Spleen (tissue), 11 donors: ENCODE measurements around the gene SPTAN1. TPM values are rescaled to one million over a fixed set of nuclear protein-coding genes. Genes with fewer than 3 reads are reported as not detected.

Experiments
- DNase-seq: peaks from one replicate; pipeline ENCODE4 v3.0.0-alpha.2; 2020
- H3K27ac ChIP-seq, 8 donors: fragments of 200-600 bp; sonication (generic) in 7 of 8; 1 replicate in 4 of 8; 2 replicates in 4 of 8; pipeline versions ENCODE4 v1.5.0 to v1.8.0; 2016 to 2021; ENCODE audit warnings: inconsistent platforms in 4 of 8, mild to moderate bottlenecking in 4 of 8, moderate library complexity in 1 of 8
- H3K27me3 ChIP-seq, 7 donors: fragments of 200-600 bp; sonication (generic) in 6 of 7; replicated peaks in 1 of 7; 1 replicate in 4 of 7; 2 replicates in 3 of 7; pipeline versions ENCODE4 v1.5.0 to v1.8.0; 2016 to 2021; ENCODE audit warnings: inconsistent platforms in 3 of 7, mild to moderate bottlenecking in 1 of 7
- H3K36me3 ChIP-seq, 6 donors: fragments of 200-600 bp; sonication (generic) in 5 of 6; 1 replicate in 4 of 6; 2 replicates in 2 of 6; pipeline versions ENCODE4 v1.5.0 to v1.8.0; 2016 to 2021; ENCODE audit warnings: inconsistent platforms in 2 of 6
- H3K4me1 ChIP-seq, 6 donors: fragments of 200-600 bp; sonication (generic) in 5 of 6; 1 replicate in 3 of 6; 2 replicates in 3 of 6; pipeline versions ENCODE4 v1.5.0 to v1.8.0; 2016 to 2021; ENCODE audit warnings: inconsistent platforms in 3 of 6
- H3K4me3 ChIP-seq, 8 donors: fragments of 200-600 bp; sonication (generic) in 7 of 8; 1 replicate in 4 of 8; 2 replicates in 4 of 8; pipeline versions ENCODE4 v1.5.0 to v1.8.0; 2016 to 2021; ENCODE audit warnings: inconsistent platforms in 4 of 8, mild to moderate bottlenecking in 4 of 8, moderate library complexity in 2 of 8
- H3K9me3 ChIP-seq, 8 donors: fragments of 200-600 bp; sonication (generic) in 7 of 8; 1 replicate in 4 of 8; 2 replicates in 4 of 8; pipeline versions ENCODE4 v1.5.0 to v1.8.0; 2016 to 2021; ENCODE audit warnings: inconsistent platforms in 4 of 8
- POLR2A ChIP-seq, 3 donors: fragments of 450-650 bp; IDR thresholded peaks; one replicate each; pipeline ENCODE4 v1.5.1; 2017; ENCODE audit warnings: antibody characterized with exemption in 3 of 3, mild to moderate bottlenecking in 1 of 3
- POLR2AphosphoS5 ChIP-seq, 3 donors: sonication (generic); formaldehyde crosslinking; IDR thresholded peaks; one replicate each; pipeline ENCODE4 v1.5.1; 2017; ENCODE audit warnings: antibody characterized with exemption in 3 of 3
- whole genome bisulfite sequencing, 5 donors: extraction: QIAGEN DNeasy Blood & Tissue Kit in 3 of 5; methylation state at CpG; one replicate each; pipeline versions ENCODE4 v1.1.5 to v1.1.7; 2013 to 2018; 5-methylcytosine and 5-hydroxymethylcytosine counted together
- intact Hi-C: fragments of 100-400 bp; cut with DNase I; formaldehyde crosslinking; loops from one replicate; pipeline ENCODE4 v1.15.0; 2023; ENCODE audit warnings: low total_unique reads
- polyA plus RNA-seq, 3 donors: library from polyadenylated mRNA; stranded (reverse); fragments of 200-250 nt; gene quantifications; one replicate each; pipeline ENCODE4 v1.2.1, GENCODE V29; 2013
- total RNA-seq, 7 donors: library from RNA; depleted of rRNA in 3 of 7; stranded (reverse); fragments of >200 nt in 3 of 7; fragmentation: NEBNext Ultra II Directional in 4 of 7; extraction: Animal tissue kit (Norgen Biotek cat#: 25700) in 4 of 7; gene quantifications; one replicate each; pipeline versions ENCODE4 v1.1.0 to v1.2.1, GENCODE V29; 2016 to 2021
- TF ChIP-seq, protein P1 (sequence below), 11 experiments: fragments of 200-600 bp in 7 of 11; fragments of 450-650 bp in 4 of 11; sonication (generic) in 4 of 11; IDR thresholded peaks in 8 of 11; conservative IDR thresholded peaks in 3 of 11; 1 replicate in 7 of 11; 2 replicates in 4 of 11; pipeline versions ENCODE4 v1.4.0 to v1.8.0; 2016 to 2021; ENCODE audit warnings: antibody characterized with exemption in 11 of 11, inconsistent platforms in 4 of 11, mild to moderate bottlenecking in 1 of 11
- donor health status: healthy with polysubstance abuse.
- donor health status: DM: no; HTN: no; CAD: no; lungs with moderate emphysema.
- donor health status: DM: no; HTN: no; CAD: no.
- donor health status: Bipolar disorder and iron deficiency.
- donor health status: healthy.
- donor health status: DM: no; HTN: no; CAD: no.
- donor health status: DM: yes; HTN: yes; CAD: no.

The SPTAN1 gene
- total and polyA plus RNA-seq, 10 donors: 83.4 to 386 (median 248) TPM

DNA sequence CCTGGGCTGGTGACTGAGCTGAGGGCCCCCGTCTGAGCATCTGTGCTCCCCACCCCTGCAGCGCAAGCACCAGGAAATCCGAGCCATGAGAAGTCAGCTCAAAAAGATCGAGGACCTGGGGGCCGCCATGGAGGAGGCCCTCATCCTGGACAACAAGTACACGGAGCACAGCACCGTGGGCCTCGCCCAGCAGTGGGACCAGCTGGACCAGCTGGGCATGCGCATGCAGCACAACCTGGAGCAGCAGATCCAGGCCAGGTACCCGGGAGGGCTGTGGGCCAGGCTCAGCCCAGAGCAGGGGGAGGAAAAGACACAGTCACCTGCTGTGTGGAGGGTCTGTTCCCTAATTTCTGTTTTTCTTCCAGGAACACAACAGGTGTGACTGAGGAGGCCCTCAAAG lies 79.7 kb downstream of the SPTAN1 start:
- WGBS, 5 donors: 91 to 95% (median 94%) methylated on average over 10 of the region's 10 CpGs
- peak; percentile 64 for DNase-seq
- H3K9me3 ChIP-seq: no peaks in the 10 kb centered on the region
- intact Hi-C loops: no loop called here
- TF ChIP-seq POLR2A (IDR thresholded peaks at IDR 0.05): no peak
- TF ChIP-seq POLR2AphosphoS5 (IDR thresholded peaks at IDR 0.05): peak in 2 of 3 donors; percentile 23 to 53
- H3K27me3 ChIP-seq: no peaks in the 10 kb centered on the region
- H3K4me3 ChIP-seq: no peak overlapping the region
- peaks cover 0 to 48% (median 28%) of the 10 kb centered on the region in 6 donors for H3K4me1 ChIP-seq
- H3K36me3 ChIP-seq: peaks cover 7 to 100% (median 77%) of the 10 kb centered on the region in 6 donors
- H3K27ac ChIP-seq: no peak overlapping the region

DNA sequence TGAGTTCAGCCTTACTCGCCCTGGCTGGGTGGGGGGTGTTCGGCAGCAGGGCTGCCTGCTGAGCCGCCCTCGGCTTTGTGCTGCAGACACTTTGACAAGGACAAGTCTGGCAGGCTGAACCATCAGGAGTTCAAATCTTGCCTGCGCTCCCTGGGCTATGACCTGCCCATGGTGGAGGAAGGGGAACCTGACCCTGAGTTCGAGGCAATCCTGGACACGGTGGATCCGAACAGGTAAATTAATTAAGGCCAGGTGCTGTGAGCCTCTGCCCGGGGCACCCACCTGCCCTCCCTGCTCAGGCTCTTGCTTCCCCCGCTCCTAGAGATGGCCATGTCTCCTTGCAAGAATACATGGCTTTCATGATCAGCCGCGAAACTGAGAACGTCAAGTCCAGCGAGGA lies 80.1 kb downstream of the SPTAN1 start:
- Histone ChIP-seq H3K27me3 (no peaks in the 10 kb centered on the region), H3K4me1 (peaks cover 0 to 48% (median 28%) of the 10 kb centered on the region in 6 donors), H3K9me3 (no peaks in the 10 kb centered on the region), H3K36me3 (peaks cover 4 to 100% (median 75%) of the 10 kb centered on the region in 6 donors), H3K4me3 (no peak overlapping the region), H3K27ac (no peak overlapping the region)
- TF ChIP-seq POLR2AphosphoS5 (IDR thresholded peaks at IDR 0.05): no peak
- no peak for TF ChIP-seq POLR2A (IDR thresholded peaks at IDR 0.05)
- TF ChIP-seq, protein P1, sequence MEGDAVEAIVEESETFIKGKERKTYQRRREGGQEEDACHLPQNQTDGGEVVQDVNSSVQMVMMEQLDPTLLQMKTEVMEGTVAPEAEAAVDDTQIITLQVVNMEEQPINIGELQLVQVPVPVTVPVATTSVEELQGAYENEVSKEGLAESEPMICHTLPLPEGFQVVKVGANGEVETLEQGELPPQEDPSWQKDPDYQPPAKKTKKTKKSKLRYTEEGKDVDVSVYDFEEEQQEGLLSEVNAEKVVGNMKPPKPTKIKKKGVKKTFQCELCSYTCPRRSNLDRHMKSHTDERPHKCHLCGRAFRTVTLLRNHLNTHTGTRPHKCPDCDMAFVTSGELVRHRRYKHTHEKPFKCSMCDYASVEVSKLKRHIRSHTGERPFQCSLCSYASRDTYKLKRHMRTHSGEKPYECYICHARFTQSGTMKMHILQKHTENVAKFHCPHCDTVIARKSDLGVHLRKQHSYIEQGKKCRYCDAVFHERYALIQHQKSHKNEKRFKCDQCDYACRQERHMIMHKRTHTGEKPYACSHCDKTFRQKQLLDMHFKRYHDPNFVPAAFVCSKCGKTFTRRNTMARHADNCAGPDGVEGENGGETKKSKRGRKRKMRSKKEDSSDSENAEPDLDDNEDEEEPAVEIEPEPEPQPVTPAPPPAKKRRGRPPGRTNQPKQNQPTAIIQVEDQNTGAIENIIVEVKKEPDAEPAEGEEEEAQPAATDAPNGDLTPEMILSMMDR (IDR thresholded peaks at IDR 0.05 in 8 of 11, conservative IDR thresholded peaks at IDR 0.05 in 3 of 11): no peak
- WGBS, 5 donors: 94 to 96% (median 94%) methylated on average over 14 of the region's 14 CpGs
- DNase-seq: peak; percentile 36
- intact Hi-C loops: no loop called here

DNA sequence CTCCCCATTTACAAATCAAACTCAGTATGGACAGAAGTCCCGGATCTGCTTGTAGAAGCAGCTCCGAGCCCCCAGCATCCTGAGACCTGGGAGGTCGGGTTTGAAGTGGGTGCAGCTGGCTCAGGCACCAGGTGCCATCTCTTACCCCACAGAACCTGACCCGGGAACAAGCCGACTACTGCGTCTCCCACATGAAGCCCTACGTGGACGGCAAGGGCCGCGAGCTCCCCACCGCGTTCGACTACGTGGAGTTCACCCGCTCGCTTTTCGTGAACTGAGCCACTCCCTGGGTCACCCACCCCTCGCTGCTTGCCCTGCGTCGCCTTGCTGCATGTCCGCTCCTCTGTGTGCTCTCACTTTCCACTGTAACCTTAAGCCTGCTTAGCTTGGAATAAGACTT lies 80.7 kb downstream of the SPTAN1 start:
- Histone ChIP-seq H3K4me1 (peaks cover 0 to 49% (median 28%) of the 10 kb centered on the region in 6 donors), H3K9me3 (no peaks in the 10 kb centered on the region), H3K36me3 (peaks cover 3 to 100% (median 69%) of the 10 kb centered on the region in 6 donors), H3K27me3 (no peaks in the 10 kb centered on the region), H3K27ac (no peak overlapping the region), H3K4me3 (no peak overlapping the region)
- TF ChIP-seq POLR2AphosphoS5 (IDR thresholded peaks at IDR 0.05) (peak in 2 of 3 donors; percentile 23 to 35), POLR2A (IDR thresholded peaks at IDR 0.05) (no peak)
- TF ChIP-seq, protein P1 (IDR thresholded peaks at IDR 0.05 in 8 of 11, conservative IDR thresholded peaks at IDR 0.05 in 3 of 11): no peak
- DNase-seq: peak; percentile 54
- WGBS, 5 donors: 92 to 97% (median 95%) methylated on average over 21 of the region's 21 CpGs
- intact Hi-C loops: no loop called here

DNA sequence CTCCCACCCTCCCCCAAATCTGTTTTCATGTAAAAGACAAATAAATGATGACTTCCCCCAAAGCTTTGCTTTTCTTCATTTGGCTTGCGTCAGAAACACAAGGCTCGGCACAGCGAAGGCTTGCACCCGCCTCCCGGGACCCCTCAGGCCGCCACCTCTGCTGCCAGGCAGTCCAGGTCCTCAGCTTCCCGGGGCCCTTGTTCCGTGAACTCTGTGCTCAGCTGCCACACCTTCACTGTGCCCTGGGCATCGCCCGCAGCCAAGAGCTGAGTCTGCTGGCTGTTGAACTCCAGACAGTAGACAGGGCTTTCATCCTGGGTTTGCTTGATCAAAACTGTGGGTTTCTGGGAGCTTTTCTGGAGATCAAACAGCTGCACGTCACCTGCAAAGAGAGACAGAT lies 81.2 kb downstream of the SPTAN1 start:
- Histone ChIP-seq H3K36me3 (peaks cover 3 to 100% (median 64%) of the 10 kb centered on the region in 6 donors), H3K27ac (peak overlapping the region in 1 of 8 donors; percentile 83), H3K4me1 (peaks cover 0 to 44% (median 26%) of the 10 kb centered on the region in 6 donors), H3K27me3 (no peaks in the 10 kb centered on the region), H3K4me3 (no peak overlapping the region), H3K9me3 (no peaks in the 10 kb centered on the region)
- 92 to 94% (median 94%) methylated on average over 9 to 11 of the region's 11 CpGs for WGBS, 5 donors
- no peak for DNase-seq
- TF ChIP-seq POLR2A (IDR thresholded peaks at IDR 0.05): no peak
- TF ChIP-seq, protein P1 (IDR thresholded peaks at IDR 0.05 in 8 of 11, conservative IDR thresholded peaks at IDR 0.05 in 3 of 11): no peak
- TF ChIP-seq POLR2AphosphoS5 (IDR thresholded peaks at IDR 0.05): no peak
- intact Hi-C loops: no loop called here
